ENCODE measurements around the gene SOD3. TPM values are rescaled to one million over a fixed set of nuclear protein-coding genes. Genes with fewer than 3 reads are reported as not detected.
A peak's percentile ranks its signal among the peaks of the same experiment; 100 is the strongest.

SOD3 gene
- total RNA-seq, 1 experiment from 2014 or later, result 1.9 TPM

DNA sequence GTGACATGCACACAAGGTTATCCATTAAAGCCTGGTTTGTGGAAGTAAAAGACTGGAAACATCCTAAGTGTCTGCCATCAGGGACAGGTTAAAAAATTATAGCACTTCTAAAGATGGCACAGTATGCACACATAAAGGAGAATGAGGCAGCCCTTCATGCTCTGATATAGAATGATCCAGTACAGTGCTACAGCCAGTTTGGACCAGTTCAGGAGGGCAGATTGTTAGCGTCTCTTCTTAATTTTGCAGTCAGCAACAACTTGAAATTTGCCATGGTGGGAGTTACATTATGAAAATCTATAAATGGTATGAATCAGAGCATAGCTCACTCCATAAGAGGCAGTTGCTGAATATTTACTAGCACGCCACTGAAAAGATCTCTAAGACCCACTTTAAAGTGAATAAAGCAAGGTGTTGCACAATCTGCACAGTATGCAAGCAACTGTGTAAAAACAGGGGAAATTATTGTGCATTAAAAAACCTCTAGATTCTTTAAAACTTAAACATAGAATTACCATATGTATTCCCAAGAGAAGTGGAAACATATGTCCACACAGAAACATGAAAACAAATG is 20.3 kb upstream of the SOD3 start:
- DNase-seq (ENCODE audit: low spot score), result no peak

DNA sequence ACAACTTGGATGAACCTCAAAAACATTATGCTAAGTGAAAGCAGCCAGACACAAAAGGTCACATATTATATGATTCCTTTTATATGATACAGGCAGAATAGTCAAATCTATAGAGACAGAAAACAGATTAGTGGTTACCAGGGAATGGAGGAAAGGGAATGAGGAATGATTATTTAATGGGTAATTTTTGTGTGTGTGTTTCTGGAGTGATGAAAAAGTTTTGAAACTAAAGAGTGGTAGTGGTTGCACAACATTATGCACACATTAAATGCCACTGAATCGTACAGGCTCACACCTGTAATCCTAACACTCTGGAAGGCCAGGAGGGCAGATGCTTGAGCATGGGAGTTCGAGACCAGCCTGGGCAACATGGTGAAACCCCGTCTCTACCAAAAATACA is 19.6 kb upstream of the SOD3 start:
- no peak for DNase-seq (ENCODE audit: low spot score)

DNA sequence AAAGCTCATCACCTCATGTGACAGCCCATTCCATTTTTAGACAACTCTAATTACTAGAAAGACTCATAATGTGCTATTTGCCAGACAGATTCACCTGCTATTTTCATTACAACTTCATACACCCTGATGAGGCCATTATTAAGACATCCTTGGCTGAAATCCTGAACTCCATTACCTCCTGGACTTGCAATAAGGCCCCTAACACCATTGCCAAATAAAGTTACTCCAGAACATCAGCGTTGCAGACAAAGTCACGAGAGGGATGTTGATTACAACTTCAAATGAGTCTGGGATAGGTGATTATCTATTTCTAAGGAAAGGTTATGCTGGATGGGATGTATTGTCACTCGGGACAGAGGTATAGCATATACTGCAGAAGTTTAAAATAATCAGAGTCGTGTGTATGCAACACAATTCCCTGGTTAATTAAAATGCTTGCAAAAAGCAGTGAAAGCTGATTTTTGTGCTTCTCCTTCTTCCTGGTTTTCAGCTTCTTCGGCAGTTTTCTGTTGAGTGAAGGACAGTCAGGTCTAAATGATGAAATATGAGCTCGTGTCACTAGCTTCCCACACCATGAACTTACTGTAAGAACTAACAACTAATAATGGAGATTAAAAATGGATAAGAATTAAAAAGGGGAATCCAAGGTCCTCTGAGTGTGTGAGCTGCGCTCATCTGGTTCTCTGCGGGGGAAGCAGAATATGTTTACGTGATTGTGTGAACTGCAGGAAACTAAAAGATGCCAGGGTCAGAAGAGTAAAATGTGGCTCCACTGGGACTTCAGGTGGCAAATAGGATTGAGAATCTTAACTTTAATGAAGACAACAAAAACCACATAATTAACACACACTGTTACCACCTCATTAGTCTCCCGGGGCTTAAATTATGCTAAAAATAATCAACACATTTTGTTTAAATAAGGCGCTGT is 17.6 kb upstream of the SOD3 start:
- DNase-seq (ENCODE audit: low spot score), result no peak

DNA sequence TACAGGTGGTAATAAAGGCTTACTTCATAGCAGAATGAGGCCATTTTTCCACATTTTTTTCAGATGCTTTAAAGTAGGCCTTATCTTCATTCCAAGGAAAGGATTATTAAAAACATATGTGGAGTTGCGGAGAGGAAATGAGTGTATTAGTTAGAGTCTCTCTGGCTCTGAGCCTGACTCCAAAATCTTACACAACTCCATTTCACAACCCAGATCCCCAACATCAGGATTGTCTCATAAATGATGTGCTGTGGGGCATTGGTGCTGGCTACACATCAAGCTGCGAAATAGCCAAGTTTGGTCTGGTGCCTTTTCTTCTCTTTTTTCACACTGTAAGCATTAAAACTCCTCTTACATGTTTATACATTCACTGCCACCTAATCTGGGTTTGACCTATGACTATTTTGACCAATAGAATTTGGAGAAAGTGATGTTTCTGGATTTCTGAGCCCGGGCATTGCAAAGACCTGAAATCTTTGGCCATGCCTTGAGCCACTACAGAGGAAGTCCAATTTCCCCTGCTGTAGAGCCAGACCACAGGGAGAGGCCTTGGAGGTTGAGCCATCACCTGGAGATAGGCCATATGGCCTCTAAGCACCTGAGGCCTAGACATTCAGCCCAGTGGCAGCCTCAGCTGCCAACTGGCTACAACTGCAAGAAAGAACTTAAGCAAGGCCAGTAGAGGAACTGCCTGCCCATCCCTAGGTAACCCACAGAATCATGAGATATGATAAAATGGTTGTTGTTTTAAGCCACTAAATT is 16.7 kb upstream of the SOD3 start:
- peak; percentile 75 for DNase-seq (ENCODE audit: low spot score)

DNA sequence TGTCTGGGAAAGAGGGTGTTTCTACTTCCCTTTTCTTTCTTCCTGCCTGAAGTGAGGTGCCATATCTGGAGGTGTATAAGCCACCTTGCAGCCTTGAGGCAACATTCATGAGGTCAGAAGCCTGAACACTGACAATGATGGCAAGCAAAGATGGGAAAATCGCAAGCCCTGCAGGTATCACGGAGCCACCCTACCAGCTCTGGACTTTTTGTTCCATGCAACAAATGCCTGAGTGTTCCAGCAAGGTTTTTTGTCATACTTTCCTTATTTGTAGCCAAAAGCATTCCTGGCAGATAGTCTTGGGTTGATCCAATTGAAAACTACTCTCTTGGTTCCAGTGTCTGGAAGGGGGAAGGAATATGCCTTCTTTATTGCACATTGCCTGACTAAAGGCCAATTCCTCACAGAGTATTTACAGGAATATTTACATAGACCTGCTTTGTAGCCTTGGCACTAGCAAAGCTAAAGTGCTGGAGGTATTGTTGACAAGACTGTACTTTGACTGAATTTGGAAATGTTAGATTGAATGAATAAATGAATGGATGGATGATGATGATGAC is 14.4 kb upstream of the SOD3 start:
- DNase-seq (ENCODE audit: low spot score), result no peak

DNA sequence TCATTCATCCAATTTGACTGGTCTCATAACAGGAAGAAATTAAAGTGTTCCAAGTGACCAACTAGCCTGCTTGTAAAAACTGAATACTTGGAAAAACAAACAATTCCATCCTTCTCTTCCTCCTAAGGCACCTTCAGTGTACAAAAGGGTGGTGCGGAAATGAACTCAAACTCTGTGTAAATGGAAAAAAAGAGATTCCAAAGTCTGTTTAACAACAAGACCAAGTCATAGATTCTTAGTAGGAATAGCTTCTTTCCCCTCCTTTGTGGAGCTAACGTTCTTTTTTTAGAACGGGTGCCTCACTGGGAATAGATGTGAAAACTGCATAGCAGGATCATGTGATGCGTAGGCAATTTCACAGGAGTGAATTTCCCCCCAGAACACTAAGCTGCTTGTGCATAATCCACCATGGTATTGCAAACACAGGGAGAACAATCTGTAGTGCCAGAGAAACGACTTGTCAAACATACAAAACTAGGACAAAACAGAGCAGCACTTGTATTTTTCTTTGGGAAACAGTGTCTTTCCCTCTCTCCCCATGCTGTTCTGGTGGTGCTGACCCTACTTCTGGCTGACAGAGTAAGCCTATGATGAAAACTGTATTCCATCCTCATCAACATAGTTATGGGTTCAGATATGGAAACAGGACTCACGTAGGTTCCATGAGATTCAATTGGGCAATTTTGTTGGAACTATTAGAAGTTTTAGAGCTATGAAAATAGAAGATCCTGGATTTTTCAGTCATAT is 13.2 kb upstream of the SOD3 start:
- DNase-seq (ENCODE audit: low spot score), result peak; percentile 53

DNA sequence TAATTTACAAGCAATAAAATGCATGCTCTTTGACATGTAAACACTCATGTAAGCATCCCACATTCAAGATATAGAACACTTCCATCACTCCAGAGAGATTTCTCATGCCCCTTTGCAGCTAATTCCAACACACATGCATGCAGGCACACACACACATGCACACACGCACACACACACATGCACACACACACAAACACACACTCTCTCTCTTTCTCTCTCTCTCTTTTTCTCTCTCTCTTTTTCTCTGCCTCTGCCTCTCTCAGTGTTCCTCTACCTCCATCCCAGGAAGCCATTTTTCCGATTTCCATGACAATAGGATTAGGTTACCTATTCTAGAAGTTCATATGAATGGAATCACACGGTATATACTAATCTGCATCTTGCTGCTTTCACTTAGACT is 11.9 kb upstream of the SOD3 start:
- no peak for DNase-seq (ENCODE audit: low spot score)

DNA sequence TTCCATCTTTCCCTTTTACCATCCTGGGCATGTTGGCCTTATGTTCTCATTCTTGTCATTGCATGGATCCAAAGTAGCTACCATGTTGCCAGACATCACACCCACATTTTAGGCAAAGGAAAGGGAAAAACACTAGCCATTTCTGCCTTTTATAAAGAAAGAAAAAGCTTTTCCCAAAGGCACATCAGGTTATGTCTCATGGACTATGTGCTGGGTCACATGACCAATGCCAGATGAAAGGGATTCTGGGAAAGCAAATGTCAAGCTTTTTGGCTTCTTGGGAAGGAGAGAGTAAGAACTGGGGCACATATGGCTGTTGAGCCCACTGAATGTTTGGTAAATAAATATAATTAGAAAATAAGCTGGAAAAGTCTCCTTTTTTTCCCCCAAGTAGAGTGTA is 4.3 kb upstream of the SOD3 start:
- DNase-seq (ENCODE audit: low spot score), result no peak

DNA sequence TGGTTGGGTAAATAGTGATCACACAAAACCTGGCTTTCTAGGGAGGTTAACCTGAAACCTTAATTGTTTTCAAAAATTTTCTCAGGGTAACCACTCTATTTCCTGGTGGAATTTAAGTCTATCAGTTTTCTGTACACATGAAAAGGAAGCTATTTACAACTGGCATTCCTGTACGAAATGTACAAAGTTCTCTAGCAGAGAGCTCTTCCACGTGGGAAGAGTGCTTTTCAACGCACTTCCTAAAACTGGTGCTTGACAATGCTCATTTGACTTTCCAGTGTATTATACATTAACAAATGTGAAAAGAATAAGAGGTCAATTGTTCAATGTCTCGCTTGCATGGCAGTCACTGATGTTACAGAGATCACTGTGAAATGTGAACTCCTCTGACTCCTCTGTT is 2.8 kb upstream of the SOD3 start:
- no peak for DNase-seq (ENCODE audit: low spot score)

DNA sequence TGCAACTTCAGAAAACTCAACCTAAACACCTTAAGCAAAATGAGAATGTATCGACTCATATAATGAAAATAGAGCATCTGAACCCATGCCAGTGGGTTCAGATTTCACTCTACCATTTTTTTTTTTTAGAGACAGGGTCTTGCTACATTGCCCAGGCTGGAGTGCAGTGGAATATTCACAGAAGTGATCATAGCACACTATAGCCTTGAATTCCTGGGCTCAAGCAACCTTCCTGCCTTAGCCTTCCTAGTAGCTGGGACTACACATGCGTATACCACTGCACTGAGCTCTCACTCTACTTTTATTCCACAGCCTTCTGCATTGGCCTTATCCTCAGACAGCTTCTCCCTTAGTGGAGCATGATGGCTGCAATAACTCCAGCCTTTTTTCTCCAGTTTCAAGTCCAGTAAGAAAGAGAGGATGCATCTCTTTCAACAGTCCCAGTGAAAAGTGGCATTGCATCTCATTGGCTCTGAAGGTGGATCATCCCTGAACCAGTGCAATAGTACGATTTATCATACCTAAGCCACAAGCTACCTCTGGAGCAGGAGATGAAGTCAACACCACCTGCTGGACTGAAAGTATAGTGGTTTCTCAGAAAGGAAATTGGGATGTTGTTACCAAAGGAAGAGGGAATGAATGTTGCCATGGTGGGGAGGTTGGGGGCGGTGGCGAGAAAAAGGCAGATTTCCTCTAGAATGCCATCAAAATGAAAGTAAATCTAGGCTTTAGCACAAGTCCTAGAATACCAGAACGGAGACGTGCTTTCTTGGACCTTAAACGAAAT is 2.0 kb upstream of the SOD3 start:
- DNase-seq (ENCODE audit: low spot score), result peak; percentile 47

DNA sequence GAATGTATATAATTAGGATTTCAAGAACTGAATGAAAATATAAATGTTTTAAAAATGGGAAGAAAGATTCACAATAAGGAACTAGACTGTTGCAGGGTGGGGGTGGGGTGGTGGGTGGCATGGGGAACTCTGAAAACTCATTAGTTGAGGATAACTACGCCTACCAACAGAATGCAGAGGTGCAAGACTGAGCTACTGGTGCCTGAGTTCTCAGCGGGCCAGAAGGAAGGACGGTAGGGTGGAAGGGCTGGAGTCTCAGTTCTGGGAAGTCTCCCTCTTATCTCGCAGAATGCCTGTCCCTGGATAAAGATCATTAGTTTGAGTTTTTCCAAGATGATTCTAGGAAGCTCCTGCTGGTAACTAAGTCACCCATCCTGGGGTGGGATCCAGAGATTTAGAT is 1.3 kb upstream of the SOD3 start:
- no peak for DNase-seq (ENCODE audit: low spot score)

DNA sequence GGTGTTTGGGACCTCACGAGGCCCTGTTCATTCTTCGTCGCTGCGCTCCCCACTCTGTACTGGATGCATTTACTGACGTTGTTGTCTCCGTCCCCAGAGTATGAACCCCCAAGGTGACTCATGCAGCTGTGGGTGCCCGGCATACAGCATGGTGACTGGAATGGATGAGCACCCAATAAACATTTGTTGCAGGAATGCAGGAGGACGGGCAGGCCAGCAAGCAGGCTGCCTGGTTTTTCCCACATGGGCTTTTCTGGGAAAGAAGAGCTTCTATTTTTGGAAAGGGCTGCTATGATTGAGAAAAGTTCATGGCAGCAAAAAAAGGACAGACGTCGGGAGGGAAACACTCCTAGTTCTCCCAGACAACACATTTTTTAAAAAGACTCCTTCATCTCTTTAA is 893 bp upstream of the SOD3 start:
- DNase-seq (ENCODE audit: low spot score), result peak; percentile 74

DNA sequence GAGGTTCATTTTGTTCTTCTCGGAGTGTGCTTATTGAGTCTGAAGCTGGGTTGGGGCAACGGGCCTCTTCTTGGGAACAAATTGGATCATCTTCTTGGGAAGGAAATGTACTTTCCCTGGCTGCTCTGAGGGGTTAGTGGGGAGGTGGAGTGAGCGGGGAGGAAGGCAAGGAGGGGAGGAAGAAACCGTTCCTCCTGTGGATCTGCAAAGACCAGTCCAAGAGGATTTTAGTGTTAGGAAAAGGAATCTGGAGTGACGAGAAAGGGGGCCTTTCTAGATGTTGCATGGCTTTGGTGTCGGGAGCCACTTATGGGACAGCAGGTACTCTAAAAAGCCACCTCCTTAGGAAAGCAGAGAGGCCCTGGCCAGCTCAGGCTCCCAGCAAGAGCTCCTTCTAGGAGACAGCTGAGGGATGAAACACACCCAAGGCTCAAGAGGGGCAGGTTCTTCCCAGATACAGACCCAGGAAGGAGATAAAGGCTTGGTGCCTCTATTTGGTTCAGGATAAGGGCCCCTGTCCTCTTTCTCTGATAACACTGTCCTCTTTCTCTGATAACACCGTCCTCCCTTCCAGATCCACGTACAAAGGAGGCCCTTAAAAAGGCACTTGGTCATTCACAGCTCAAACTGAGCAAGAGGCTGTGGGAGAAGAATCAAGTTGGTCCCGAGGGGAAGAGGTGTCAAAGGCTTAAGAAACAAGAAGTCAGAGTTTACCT is 451 bp downstream of the SOD3 start:
- DNase-seq (ENCODE audit: low spot score), result no peak

DNA sequence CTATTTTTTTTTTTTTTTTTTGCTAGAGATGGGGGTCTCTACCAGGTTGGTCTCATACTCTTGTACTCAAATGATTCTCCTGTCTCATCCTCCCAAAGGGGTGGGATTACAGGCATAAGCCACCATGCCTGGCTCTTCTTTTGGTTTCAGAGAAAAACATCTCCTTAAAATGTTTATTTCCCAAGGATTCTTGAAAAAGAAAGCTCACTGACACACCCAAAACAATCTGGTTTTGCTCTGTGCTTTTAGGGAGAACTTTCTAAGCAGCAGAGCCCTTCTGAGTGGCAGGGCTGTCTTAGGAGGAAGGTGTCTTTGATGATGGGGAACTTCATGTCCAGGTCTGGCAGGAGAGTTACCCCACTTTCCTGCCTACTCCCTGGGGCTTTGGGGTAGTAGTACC is 1.2 kb downstream of the SOD3 start:
- no peak for DNase-seq (ENCODE audit: low spot score)

DNA sequence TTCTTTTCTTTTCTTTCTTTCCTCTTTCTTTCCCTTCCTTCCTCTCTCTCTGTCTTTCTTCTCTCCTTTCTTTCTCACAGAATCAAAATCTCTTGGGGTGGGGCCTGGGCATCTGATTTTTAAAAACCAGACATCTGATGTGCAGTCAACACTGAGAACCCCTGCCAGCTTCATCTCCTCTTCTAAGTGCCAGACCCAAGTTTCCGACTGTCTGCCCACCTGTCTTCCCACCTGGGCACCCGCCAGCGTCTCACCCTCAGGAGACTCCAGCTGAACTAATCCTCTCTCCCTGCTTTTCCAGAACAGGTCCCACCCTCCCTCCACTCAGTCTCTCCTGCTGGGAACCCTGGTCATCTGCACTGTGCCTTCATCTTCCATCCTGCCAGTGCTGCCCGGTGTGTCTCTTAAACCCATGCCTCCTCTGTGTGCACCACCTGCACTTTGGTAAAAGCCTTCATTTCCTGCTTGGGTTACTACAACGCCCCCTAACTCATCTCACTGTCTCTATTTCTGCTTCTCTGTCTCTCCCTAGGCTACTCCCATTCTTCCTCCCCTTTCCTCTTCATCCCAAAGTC is 2.8 kb downstream of the SOD3 start:
- DNase-seq (ENCODE audit: low spot score), result no peak

DNA sequence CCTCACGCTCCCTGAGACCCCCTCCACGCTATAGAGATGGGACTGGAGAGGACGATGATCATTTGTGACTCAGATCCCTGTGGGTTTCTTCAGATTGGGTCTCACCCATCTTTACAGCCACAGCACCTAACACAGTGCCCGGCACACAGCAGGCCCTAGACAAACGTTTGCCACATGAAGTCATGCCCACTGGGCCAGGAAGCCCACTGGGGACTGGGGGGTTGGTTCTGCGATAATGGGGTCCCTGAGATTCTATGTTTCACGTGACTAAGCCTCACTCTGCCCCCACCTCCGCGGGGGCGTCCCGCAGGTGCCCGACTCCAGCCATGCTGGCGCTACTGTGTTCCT is 3.8 kb downstream of the SOD3 start:
- no peak for DNase-seq (ENCODE audit: low spot score)

DNA sequence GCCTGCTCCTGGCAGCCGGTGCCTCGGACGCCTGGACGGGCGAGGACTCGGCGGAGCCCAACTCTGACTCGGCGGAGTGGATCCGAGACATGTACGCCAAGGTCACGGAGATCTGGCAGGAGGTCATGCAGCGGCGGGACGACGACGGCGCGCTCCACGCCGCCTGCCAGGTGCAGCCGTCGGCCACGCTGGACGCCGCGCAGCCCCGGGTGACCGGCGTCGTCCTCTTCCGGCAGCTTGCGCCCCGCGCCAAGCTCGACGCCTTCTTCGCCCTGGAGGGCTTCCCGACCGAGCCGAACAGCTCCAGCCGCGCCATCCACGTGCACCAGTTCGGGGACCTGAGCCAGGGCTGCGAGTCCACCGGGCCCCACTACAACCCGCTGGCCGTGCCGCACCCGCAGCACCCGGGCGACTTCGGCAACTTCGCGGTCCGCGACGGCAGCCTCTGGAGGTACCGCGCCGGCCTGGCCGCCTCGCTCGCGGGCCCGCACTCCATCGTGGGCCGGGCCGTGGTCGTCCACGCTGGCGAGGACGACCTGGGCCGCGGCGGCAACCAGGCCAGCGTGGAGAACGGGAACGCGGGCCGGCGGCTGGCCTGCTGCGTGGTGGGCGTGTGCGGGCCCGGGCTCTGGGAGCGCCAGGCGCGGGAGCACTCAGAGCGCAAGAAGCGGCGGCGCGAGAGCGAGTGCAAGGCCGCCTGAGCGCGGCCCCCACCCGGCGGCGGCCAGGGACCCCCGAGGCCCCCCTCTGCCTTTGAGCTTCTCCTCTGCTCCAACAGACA is 4.4 kb downstream of the SOD3 start:
- no peak for DNase-seq (ENCODE audit: low spot score)

DNA sequence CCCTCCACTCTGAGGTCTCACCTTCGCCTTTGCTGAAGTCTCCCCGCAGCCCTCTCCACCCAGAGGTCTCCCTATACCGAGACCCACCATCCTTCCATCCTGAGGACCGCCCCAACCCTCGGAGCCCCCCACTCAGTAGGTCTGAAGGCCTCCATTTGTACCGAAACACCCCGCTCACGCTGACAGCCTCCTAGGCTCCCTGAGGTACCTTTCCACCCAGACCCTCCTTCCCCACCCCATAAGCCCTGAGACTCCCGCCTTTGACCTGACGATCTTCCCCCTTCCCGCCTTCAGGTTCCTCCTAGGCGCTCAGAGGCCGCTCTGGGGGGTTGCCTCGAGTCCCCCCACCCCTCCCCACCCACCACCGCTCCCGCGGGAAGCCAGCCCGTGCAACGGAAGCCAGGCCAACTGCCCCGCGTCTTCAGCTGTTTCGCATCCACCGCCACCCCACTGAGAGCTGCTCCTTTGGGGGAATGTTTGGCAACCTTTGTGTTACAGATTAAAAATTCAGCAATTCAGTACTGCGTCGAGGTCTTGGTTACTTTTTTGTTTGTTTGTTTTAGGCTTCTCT is 5.0 kb downstream of the SOD3 start:
- no peak for DNase-seq (ENCODE audit: low spot score)
